Neural crest cell (in vitro differentiated cells): ENCODE data around the gene CNOT4. TPM values are rescaled to one million over a fixed set of nuclear protein-coding genes. Genes with fewer than 3 reads are reported as not detected.

Source experiments
- DNase-seq: peaks from one replicate; pipeline ENCODE4 v3.0.0; 2021; ENCODE audit warnings: low read depth, mixed read lengths, low spot score
- H3K27ac Mint-ChIP-seq: one replicate; pipeline ENCODE4 v1.8.0; 2021; ENCODE audit warnings: mild to moderate bottlenecking, mixed read lengths; ENCODE audit not compliant: unreplicated experiment
- H3K27me3 Mint-ChIP-seq: 2 replicates; pipeline ENCODE4 v1.8.0; 2021; ENCODE audit warnings: low read depth, mild to moderate bottlenecking, mixed read lengths
- H3K36me3 Mint-ChIP-seq: 2 replicates; pipeline ENCODE4 v1.8.0; 2021; ENCODE audit warnings: low read depth, mild to moderate bottlenecking, mixed read lengths
- H3K4me1 Mint-ChIP-seq: 2 replicates; pipeline ENCODE4 v1.8.0; 2021; ENCODE audit warnings: mixed read lengths
- H3K4me3 Mint-ChIP-seq: one replicate; pipeline ENCODE4 v1.8.0; 2021; ENCODE audit warnings: mild to moderate bottlenecking, mixed read lengths
- H3K9me3 Mint-ChIP-seq: 2 replicates; pipeline ENCODE4 v1.8.0; 2021; ENCODE audit warnings: mixed read lengths
- total RNA-seq: library from RNA; stranded (reverse); gene quantifications from 2 replicates; pipeline ENCODE4 v1.2.1, GENCODE V29; 2021
- TF ChIP-seq, protein P1 (sequence below): fragments of 200-600 bp; sonication (generic); conservative IDR thresholded peaks from 2 replicates; pipeline ENCODE4 v1.5.0; 2021; ENCODE audit warnings: antibody characterized with exemption, mild to moderate bottlenecking

The CNOT4 gene
- total RNA-seq, 1 donor from 2014 or later: 31.1 TPM

DNA sequence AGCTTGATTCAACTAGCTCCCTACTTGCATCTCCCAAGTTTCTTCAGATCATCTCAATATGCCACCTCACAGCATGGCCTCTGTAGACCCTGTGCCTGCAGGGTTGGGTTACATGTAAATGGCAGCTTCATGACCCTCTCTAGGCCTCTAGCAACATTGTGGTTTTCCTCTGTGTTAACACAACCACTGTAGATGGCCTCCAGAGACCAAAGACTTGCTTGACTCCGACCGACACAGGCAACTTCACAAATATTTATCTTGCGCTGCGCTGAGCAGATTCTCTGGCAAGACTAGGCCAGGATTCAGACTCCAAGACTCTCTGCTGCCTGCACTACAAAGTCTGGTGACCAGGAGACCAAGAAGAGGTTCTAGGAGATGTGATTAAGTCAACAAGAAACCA lies 75.9 kb downstream of the CNOT4 start:
- Mint-ChIP-seq H3K27me3 (no peaks in the 10 kb centered on the region), H3K4me1 (no peaks in the 10 kb centered on the region), H3K36me3 (peaks cover 34% of the 10 kb centered on the region), H3K27ac (no peak overlapping the region), H3K4me3 (no peak overlapping the region), H3K9me3 (peaks cover 6% of the 10 kb centered on the region)
- DNase-seq: no peak
- TF ChIP-seq, protein P1, sequence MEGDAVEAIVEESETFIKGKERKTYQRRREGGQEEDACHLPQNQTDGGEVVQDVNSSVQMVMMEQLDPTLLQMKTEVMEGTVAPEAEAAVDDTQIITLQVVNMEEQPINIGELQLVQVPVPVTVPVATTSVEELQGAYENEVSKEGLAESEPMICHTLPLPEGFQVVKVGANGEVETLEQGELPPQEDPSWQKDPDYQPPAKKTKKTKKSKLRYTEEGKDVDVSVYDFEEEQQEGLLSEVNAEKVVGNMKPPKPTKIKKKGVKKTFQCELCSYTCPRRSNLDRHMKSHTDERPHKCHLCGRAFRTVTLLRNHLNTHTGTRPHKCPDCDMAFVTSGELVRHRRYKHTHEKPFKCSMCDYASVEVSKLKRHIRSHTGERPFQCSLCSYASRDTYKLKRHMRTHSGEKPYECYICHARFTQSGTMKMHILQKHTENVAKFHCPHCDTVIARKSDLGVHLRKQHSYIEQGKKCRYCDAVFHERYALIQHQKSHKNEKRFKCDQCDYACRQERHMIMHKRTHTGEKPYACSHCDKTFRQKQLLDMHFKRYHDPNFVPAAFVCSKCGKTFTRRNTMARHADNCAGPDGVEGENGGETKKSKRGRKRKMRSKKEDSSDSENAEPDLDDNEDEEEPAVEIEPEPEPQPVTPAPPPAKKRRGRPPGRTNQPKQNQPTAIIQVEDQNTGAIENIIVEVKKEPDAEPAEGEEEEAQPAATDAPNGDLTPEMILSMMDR: no peak

DNA sequence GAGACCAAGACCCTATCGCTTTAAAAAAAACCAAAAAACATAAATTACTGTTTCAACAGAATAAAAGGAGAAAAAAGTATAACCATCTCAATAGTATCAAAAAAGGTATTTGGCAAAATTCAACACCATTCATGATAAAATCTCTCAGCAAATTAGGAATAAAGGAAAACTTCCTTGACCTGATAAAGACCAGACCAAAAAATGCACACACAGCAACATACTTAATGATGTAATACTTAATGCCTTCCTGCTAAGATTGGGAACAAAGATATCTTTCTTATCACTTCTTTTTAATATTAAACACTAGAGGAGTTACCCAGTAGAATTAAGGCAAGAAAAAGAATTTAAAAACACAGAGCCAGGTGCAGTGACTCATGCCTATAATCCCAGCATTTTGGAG lies 79.3 kb downstream of the CNOT4 start:
- peaks cover 6% of the 10 kb centered on the region for H3K9me3 Mint-ChIP-seq
- H3K36me3 Mint-ChIP-seq: peaks cover 25% of the 10 kb centered on the region
- no peak overlapping the region for H3K27ac Mint-ChIP-seq
- H3K4me3 Mint-ChIP-seq: no peak overlapping the region
- no peaks in the 10 kb centered on the region for H3K27me3 Mint-ChIP-seq
- no peaks in the 10 kb centered on the region for H3K4me1 Mint-ChIP-seq
- TF ChIP-seq, protein P1: no peak
- DNase-seq: no peak

DNA sequence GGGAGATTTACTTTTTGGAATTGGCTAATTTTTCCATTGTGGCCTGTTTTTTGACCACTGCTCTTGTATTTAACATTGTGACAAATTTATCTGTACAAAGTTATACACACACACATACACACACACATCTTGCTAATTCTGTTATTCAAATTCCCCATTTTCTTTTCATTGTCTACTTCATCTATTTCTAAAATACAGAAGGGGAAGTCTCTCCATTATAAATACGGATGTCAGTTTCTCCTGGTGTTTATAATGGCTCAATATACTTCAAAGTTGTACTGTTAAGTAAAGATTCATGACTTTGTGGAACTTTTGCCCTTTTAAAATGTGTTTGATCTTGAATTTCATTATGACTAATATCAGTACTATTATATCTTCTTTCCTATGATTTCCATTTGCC lies 81.0 kb downstream of the CNOT4 start:
- TF ChIP-seq, protein P1: no peak
- Mint-ChIP-seq H3K4me1 (no peaks in the 10 kb centered on the region), H3K27me3 (no peaks in the 10 kb centered on the region), H3K36me3 (peaks cover 9% of the 10 kb centered on the region), H3K9me3 (no peaks in the 10 kb centered on the region), H3K27ac (no peak overlapping the region), H3K4me3 (no peak overlapping the region)
- no peak for DNase-seq

DNA sequence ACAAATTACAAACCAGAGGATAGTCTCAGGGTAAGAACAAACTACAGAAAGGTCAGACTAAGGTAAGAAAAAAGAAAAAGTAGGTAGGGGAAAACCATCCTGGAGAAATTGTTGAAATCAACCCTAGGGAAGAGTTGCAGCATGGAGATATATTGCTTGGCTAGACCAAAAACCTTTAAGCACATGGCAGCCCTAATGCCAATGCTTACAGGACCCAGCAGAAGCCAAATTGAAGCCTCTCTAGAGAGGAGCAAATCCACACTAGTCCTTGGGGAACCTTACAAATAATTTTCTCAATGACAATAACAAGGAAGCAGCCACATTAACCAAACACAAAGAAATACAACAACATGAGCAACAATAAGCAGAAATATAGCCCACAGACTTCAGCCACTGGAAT lies 81.9 kb downstream of the CNOT4 start:
- no peak overlapping the region for H3K27ac Mint-ChIP-seq
- TF ChIP-seq, protein P1: no peak
- H3K36me3 Mint-ChIP-seq: peaks cover 8% of the 10 kb centered on the region
- no peaks in the 10 kb centered on the region for H3K4me1 Mint-ChIP-seq
- H3K27me3 Mint-ChIP-seq: no peaks in the 10 kb centered on the region
- no peaks in the 10 kb centered on the region for H3K9me3 Mint-ChIP-seq
- no peak for DNase-seq
- H3K4me3 Mint-ChIP-seq: no peak overlapping the region

DNA sequence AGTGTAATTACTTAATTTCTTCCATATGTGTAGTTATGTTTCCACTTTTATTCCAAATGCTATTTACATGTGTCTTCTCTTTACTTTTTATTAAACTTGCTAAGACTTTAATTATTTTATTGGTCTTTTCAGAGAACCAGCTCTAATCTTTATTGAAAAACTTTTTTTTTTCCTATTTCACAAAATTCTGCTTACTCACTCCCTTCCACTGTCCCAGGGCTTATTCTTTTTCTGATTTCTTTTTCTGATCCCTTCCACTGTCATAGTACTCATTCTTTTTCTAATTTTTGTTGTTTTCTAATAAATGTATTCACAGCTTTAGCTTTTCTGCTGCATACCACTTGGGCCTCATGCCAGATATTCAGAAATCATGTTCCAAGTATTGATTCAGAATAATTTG lies 82.7 kb downstream of the CNOT4 start:
- Mint-ChIP-seq H3K27ac (no peak overlapping the region), H3K36me3 (peaks cover 3% of the 10 kb centered on the region), H3K4me1 (no peaks in the 10 kb centered on the region), H3K27me3 (no peaks in the 10 kb centered on the region), H3K4me3 (no peak overlapping the region), H3K9me3 (no peaks in the 10 kb centered on the region)
- TF ChIP-seq, protein P1: no peak
- no peak for DNase-seq

DNA sequence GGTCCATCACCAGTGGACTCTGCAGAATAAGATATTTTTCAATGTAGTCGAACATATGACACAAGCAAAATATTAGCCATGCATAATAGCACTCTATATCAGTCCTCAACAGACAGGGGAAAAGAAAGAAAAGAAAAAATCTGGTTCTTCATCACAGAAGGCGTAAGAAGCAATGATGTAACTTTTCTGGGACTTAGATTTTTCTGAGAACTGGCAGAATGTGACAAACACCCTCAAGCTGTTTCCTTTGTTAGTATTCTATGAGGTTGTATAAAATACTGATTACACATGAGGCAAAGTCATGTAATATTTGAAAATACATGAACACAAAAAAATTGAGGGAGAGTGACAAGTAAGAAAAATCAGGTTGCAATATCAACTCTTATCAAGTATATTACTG lies 84.9 kb downstream of the CNOT4 start:
- no peak overlapping the region for H3K4me3 Mint-ChIP-seq
- H3K4me1 Mint-ChIP-seq: no peaks in the 10 kb centered on the region
- H3K27me3 Mint-ChIP-seq: no peaks in the 10 kb centered on the region
- no peak for DNase-seq
- no peaks in the 10 kb centered on the region for H3K9me3 Mint-ChIP-seq
- TF ChIP-seq, protein P1: no peak
- H3K36me3 Mint-ChIP-seq: no peaks in the 10 kb centered on the region
- no peak overlapping the region for H3K27ac Mint-ChIP-seq
